Type B pancreatic cell (in vitro differentiated cells): ENCODE measurements around the gene GMDS. TPM values are rescaled to one million over a fixed set of nuclear protein-coding genes. Genes with fewer than 3 reads are reported as not detected.

Source experiments
- DNase-seq: peaks from one replicate; pipeline ENCODE4 v3.0.0; 2021; ENCODE audit warnings: mixed read lengths; ENCODE audit not compliant: unreplicated experiment; ENCODE audit errors: extremely low spot score
- H3K27ac Mint-ChIP-seq: 2 replicates; pipeline ENCODE4 v1.8.0; 2021; ENCODE audit warnings: mild to moderate bottlenecking, mixed read lengths
- H3K27me3 Mint-ChIP-seq: 2 replicates; pipeline ENCODE4 v1.8.0; 2021; ENCODE audit warnings: mixed read lengths
- H3K36me3 Mint-ChIP-seq: 2 replicates; pipeline ENCODE4 v1.8.0; 2021; ENCODE audit warnings: mixed read lengths
- H3K4me1 Mint-ChIP-seq: one replicate; pipeline ENCODE4 v1.8.0; 2021; ENCODE audit warnings: mixed read lengths; ENCODE audit not compliant: unreplicated experiment
- H3K4me3 Mint-ChIP-seq: 2 replicates; pipeline ENCODE4 v1.8.0; 2021; ENCODE audit warnings: mild to moderate bottlenecking, mixed read lengths
- H3K9me3 Mint-ChIP-seq: 2 replicates; pipeline ENCODE4 v1.8.0; 2021; ENCODE audit warnings: mixed read lengths
- total RNA-seq: library from RNA; stranded (reverse); gene quantifications from 2 replicates; pipeline ENCODE4 v1.2.1, GENCODE V29; 2021; ENCODE audit warnings: low replicate concordance
- TF ChIP-seq, protein P1 (sequence below): fragments of 200-600 bp; sonication (generic); conservative IDR thresholded peaks from 2 replicates; pipeline ENCODE4 v1.5.0; 2021; ENCODE audit warnings: antibody characterized with exemption, mild to moderate bottlenecking

GMDS gene
- total RNA-seq, 1 donor from 2014 or later = 41.3 TPM

DNA sequence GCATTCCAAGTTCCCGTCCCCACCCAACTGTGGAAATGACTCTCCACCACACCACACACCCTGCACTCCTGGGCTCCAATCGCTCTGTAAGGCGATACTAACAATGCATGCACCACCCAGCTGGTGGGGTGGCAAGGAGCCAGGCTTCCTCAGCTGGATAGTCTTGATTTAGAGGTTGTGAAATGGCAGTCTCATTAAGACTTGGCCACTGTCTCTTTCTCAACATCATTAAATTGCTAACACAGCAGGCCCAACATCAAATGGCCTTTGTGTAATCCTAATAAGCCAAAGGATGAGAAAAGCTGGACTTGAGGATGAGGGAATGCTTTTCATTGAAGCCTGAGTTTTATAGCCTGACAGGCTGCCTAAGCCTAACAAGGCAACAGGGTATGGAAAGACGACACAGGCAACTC lies 223.7 kb downstream of the GMDS start:
- H3K9me3 Mint-ChIP-seq = no peaks in the 10 kb centered on the region
- TF ChIP-seq, protein P1, sequence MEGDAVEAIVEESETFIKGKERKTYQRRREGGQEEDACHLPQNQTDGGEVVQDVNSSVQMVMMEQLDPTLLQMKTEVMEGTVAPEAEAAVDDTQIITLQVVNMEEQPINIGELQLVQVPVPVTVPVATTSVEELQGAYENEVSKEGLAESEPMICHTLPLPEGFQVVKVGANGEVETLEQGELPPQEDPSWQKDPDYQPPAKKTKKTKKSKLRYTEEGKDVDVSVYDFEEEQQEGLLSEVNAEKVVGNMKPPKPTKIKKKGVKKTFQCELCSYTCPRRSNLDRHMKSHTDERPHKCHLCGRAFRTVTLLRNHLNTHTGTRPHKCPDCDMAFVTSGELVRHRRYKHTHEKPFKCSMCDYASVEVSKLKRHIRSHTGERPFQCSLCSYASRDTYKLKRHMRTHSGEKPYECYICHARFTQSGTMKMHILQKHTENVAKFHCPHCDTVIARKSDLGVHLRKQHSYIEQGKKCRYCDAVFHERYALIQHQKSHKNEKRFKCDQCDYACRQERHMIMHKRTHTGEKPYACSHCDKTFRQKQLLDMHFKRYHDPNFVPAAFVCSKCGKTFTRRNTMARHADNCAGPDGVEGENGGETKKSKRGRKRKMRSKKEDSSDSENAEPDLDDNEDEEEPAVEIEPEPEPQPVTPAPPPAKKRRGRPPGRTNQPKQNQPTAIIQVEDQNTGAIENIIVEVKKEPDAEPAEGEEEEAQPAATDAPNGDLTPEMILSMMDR = no peak
- H3K27ac Mint-ChIP-seq = no peak overlapping the region
- no peak for DNase-seq
- no peaks in the 10 kb centered on the region for H3K36me3 Mint-ChIP-seq
- H3K4me3 Mint-ChIP-seq = no peak overlapping the region
- no peaks in the 10 kb centered on the region for H3K27me3 Mint-ChIP-seq
- H3K4me1 Mint-ChIP-seq = peaks cover 15% of the 10 kb centered on the region

DNA sequence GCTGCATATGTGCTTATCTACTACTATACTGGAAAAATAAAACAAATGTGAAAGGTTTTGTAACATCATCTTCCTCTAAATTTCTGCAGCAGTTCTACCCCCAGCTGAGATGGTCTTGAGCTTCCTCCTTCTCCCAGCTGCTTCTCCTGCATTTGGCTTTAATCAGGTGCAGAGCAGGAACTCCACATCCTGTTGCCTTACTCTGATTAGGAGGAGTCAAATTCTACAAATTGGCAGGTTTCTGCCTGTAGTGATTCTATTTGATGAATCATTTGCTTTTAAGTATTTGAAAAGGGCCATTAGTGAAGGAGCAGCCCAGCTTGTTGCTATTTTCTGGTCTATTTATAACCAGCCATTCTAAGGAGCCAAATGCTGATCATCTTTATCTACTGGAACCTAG lies 224.5 kb downstream of the GMDS start:
- no peak overlapping the region for H3K27ac Mint-ChIP-seq
- H3K4me3 Mint-ChIP-seq = no peak overlapping the region
- peaks cover 15% of the 10 kb centered on the region for H3K4me1 Mint-ChIP-seq
- no peaks in the 10 kb centered on the region for H3K9me3 Mint-ChIP-seq
- DNase-seq = no peak
- TF ChIP-seq, protein P1 = no peak
- H3K36me3 Mint-ChIP-seq = no peaks in the 10 kb centered on the region
- H3K27me3 Mint-ChIP-seq = no peaks in the 10 kb centered on the region

DNA sequence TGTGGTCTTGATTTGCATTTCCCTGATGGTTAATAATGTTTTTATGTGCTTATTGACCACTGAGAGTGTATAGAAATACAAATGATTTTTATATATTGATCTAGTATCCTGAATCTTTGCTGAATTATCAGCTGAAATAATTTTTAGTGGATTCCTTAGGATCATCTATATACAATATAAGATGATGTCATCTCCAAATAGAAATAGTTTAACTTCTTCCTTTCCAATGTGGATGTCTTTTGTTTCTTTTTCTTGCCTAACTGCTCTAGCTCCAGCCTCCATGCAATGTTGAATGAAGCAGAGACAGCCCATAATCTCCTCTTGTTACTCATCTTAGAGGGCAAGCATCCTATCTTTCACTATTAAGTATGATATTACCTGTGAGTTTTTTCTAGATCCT lies 226.4 kb downstream of the GMDS start:
- no peak overlapping the region for H3K4me3 Mint-ChIP-seq
- no peaks in the 10 kb centered on the region for H3K9me3 Mint-ChIP-seq
- no peak for DNase-seq
- TF ChIP-seq, protein P1 = no peak
- H3K4me1 Mint-ChIP-seq = peaks cover 15% of the 10 kb centered on the region
- H3K27me3 Mint-ChIP-seq = no peaks in the 10 kb centered on the region
- no peak overlapping the region for H3K27ac Mint-ChIP-seq
- H3K36me3 Mint-ChIP-seq = no peaks in the 10 kb centered on the region

DNA sequence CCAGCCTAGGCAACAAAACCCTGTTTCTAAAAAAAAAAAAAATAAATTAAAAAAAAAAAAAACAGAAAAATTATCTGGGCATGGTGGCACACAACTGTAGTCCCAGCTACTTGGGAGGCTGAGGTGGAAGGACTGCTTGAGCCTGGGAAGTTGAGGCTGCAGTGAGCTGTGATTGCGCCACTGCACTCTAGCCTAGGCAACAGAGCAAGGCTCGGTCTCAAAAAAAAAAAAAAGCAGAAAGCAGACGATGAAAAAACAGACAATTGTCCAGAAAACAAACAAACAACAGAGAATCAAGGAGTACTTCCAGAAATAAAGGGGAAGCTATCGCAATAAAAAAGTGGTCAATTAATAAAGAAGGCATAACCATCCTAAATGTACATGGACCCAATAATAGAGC lies 229.4 kb downstream of the GMDS start:
- Mint-ChIP-seq H3K36me3 (no peaks in the 10 kb centered on the region), H3K27me3 (no peaks in the 10 kb centered on the region), H3K4me1 (peaks cover 4% of the 10 kb centered on the region), H3K4me3 (no peak overlapping the region), H3K9me3 (no peaks in the 10 kb centered on the region), H3K27ac (no peak overlapping the region)
- DNase-seq = no peak
- TF ChIP-seq, protein P1 = no peak

DNA sequence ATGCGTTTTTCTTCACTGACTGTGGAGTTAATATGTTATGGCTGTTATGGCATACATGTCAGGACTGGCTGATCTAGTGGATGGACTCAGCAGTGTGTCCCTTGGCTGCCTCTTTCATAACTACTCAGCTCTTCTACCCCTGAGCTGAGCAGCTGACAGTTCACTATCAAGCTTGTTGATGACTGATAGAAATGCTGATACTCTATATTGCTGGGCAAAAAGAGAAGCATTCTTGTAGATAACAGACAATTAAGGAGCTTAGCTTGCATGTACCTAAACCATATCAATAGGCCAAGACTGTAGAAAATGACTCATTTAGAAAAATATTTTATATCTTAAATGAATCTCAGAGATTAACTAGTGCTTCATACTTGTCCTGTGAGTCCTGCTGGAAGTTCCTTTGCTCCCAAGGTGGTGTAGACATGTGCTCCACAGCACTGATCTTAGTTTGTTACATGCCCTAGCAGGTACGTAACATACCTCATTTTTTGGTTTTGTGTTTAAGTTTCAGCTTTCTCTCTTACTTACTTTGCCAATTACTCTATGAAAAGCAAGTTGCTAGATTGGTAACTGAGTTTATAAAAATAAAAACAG lies 236.9 kb downstream of the GMDS start:
- peaks cover 4% of the 10 kb centered on the region for H3K4me1 Mint-ChIP-seq
- H3K4me3 Mint-ChIP-seq = no peak overlapping the region
- peaks cover 3% of the 10 kb centered on the region for H3K36me3 Mint-ChIP-seq
- no peak overlapping the region for H3K27ac Mint-ChIP-seq
- no peaks in the 10 kb centered on the region for H3K27me3 Mint-ChIP-seq
- H3K9me3 Mint-ChIP-seq = no peaks in the 10 kb centered on the region
- TF ChIP-seq, protein P1 = no peak
- no peak for DNase-seq

DNA sequence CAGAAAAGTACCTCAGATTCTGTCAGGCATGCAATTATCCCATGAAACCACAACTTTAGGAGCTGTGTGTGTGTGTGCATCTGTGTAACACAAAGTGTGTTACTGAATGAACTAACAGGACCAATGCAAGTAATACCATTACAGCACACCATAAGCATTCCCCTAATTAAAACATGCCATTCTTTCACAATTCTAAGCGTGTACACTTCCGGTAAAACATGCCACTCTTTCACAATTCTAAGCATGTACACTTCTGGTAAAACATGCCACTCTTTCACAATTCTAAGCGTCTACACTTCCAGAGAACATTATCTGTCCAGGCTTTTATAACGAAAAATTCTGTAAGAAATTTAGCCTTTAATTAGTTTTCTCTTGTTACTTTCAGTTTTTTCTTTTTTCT lies 238.2 kb downstream of the GMDS start:
- Mint-ChIP-seq H3K9me3 (no peaks in the 10 kb centered on the region), H3K27me3 (no peaks in the 10 kb centered on the region), H3K4me1 (peaks cover 6% of the 10 kb centered on the region), H3K27ac (no peak overlapping the region), H3K4me3 (no peak overlapping the region), H3K36me3 (peaks cover 3% of the 10 kb centered on the region)
- TF ChIP-seq, protein P1 = no peak
- DNase-seq = no peak
